ENCODE data around the gene ATP8B4.

DNA sequence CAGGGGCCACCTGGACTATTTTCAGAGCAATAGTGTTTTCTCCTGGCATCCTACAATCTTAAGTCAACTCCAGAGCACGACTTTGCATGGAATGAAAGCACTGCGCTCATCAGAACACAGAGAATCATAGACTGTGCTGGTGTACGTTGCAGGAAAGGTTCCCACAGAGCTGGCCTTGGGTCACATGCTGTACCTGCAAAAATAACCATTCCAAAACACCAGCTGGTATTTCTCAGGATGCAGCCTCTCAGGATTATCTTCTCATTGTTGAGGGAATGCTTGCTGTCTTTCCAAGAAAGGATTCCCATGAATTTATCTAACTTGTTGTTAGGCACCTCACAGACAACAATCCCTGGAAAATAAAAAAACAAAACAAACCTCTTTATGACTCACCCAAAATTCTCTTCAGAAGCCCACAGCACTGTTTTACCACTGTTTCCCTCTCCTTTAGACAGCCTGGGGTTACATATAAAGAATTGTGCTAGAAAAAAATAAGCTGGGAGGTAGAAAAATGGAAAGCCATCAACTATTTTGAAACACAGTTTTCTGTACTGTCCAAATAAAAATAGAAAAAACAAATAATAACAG lies 131.7 kb downstream of the ATP8B4 start:
- TF ChIP-seq, protein P1, sequence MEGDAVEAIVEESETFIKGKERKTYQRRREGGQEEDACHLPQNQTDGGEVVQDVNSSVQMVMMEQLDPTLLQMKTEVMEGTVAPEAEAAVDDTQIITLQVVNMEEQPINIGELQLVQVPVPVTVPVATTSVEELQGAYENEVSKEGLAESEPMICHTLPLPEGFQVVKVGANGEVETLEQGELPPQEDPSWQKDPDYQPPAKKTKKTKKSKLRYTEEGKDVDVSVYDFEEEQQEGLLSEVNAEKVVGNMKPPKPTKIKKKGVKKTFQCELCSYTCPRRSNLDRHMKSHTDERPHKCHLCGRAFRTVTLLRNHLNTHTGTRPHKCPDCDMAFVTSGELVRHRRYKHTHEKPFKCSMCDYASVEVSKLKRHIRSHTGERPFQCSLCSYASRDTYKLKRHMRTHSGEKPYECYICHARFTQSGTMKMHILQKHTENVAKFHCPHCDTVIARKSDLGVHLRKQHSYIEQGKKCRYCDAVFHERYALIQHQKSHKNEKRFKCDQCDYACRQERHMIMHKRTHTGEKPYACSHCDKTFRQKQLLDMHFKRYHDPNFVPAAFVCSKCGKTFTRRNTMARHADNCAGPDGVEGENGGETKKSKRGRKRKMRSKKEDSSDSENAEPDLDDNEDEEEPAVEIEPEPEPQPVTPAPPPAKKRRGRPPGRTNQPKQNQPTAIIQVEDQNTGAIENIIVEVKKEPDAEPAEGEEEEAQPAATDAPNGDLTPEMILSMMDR (IDR thresholded peaks at IDR 0.05 in 8 of 11, conservative IDR thresholded peaks at IDR 0.05 in 3 of 11), result no peak
- TF ChIP-seq POLR2A (IDR thresholded peaks at IDR 0.05), result no peak
- no peak for TF ChIP-seq POLR2AphosphoS5 (IDR thresholded peaks at IDR 0.05)

All from spleen (tissue), 7 donors.